Measurements from ENCODE around the gene SMARCAL1. TPM values are rescaled to one million over a fixed set of nuclear protein-coding genes. Genes with fewer than 3 reads are reported as not detected.

Gene SMARCAL1
- total and polyA plus RNA-seq, 9 of the 15 experiments (the other 6 are each of a cell fraction or from before 2014, with no cell fraction given) = 8.2 to 27.9 (median 12.4) TPM

GRCh38 chr2:216366777-216367471, 45.4 kb upstream of the SMARCAL1 start:
- no peak overlapping the region for H2AFZ ChIP-seq (ENCODE audit: low read depth, low read length)
- no peaks in the 10 kb centered on the region for H3K9me1 ChIP-seq (ENCODE audit: control insufficient read depth, insufficient read depth, low read length)
- CTCF ChIA-PET (ENCODE audit: low intra/inter-chr PET ratio) = no interaction called here
- intact Hi-C loops (cut with micrococcal nuclease) = no loop called here
- H4K20me1 ChIP-seq (replicated peaks; ENCODE audit: control insufficient read depth, insufficient read depth, low read length) = no peaks in the 10 kb centered on the region
- in situ Hi-C loops (cut with MboI) = no loop called here
- WGBS (ENCODE audit: insufficient coverage, low coverage, missing lambda C conversion rate) = 0% methylated on average over 5 of the region's 5 CpGs
- FAIRE-seq (no peak), ATAC-seq (no peak), DNase-seq (ENCODE audit: extremely low read depth in 1 of 4, low spot score in 3 of 4) (no peak)
- no peaks in the 10 kb centered on the region for H3K9me3 ChIP-seq (replicated peaks; ENCODE audit: control insufficient read depth, insufficient read depth, low read depth, low read length)
- no peak overlapping the region for H3K4me3 ChIP-seq
- BruUV-seq (replicated peaks) = no TSS peak
- POLR2A ChIA-PET = interaction anchor here (1.5 kb wide), 1 partner anchor 9 kb away, joined by 4 read pairs; no protein-coding TSS in a partner anchor
- peaks cover 0 to 14% of the 10 kb centered on the region in 2 experiments; a peak in 1 of 5 replicates for H3K27me3 ChIP-seq (ENCODE audit: control insufficient read depth in 2 of 2, insufficient read depth in 2 of 2, low read length in 2 of 2)
- no peaks in the 10 kb centered on the region for H3K36me3 ChIP-seq (ENCODE audit: control insufficient read depth, insufficient read depth, low read length)
- TF ChIP-seq EHMT2 (IDR thresholded peaks at IDR 0.05) = 0 out of 2 replicates have a peak, but pooled peaks have one; percentile 58
- peak; percentile 56 for TF ChIP-seq REST (IDR thresholded peaks at IDR 0.05; ENCODE audit: borderline replicate concordance)
- TF ChIP-seq REST (CRISPR knock-in tag; IDR thresholded peaks at IDR 0.05; ENCODE audit: low read depth) = 0 out of 2 replicates have a peak, but pooled peaks have one; percentile 51
- TF ChIP-seq SPI1 (IDR thresholded peaks at IDR 0.05; ENCODE audit: borderline replicate concordance, low read depth, low read length) = no peak
- H3K27ac ChIP-seq (ENCODE audit: extremely low read depth, low read depth, low read length) = no peak overlapping the region
- peaks cover 0 to 8% of the 10 kb centered on the region in 2 experiments; a peak in 1 of 5 replicates for H3K4me1 ChIP-seq (replicated peaks in 1 of 2; ENCODE audit: control insufficient read depth in 2 of 2, insufficient read depth in 2 of 2, low read length in 2 of 2)
- H3K9ac ChIP-seq (ENCODE audit: insufficient read depth in 1 of 2, low read depth in 2 of 2, low read length in 2 of 2) = no peak overlapping the region
- H3K79me2 ChIP-seq (ENCODE audit: control insufficient read depth, insufficient read depth, low read length) = no peaks in the 10 kb centered on the region
- no peak overlapping the region for H3K4me2 ChIP-seq (ENCODE audit: insufficient read depth, low read length)

All from K562 (cell line).